ENCODE data around the gene SV2B. TPM values are rescaled to one million over a fixed set of nuclear protein-coding genes. Genes with fewer than 3 reads are reported as not detected.

SV2B gene
- total RNA-seq, 1 donor from 2014 or later: 1.6 TPM

- peaks cover 11 to 24% (median 13%) of the 10 kb centered on the region in 3 donors for H3K4me1 ChIP-seq (ENCODE audit: control insufficient read depth in 3 of 3, insufficient read depth in 3 of 3, low read length in 3 of 3)
- H3K9ac ChIP-seq (ENCODE audit: low read depth in 1 of 3, low read length in 3 of 3): no peak overlapping the region
- no peaks in the 10 kb centered on the region for H3K9me3 ChIP-seq (ENCODE audit: control insufficient read depth in 3 of 3, low read length in 3 of 3)
- H3K4me3 ChIP-seq (ENCODE audit: low read length in 3 of 3): no peak overlapping the region
- no peak overlapping the region for H3K27ac ChIP-seq (ENCODE audit: low read depth, low read length)
- peaks cover 0 to 7% (median 3%) of the 10 kb centered on the region in 3 donors for H3K27me3 ChIP-seq (ENCODE audit: control insufficient read depth in 3 of 3, insufficient read depth in 3 of 3, low read length in 3 of 3)
- no peaks in the 10 kb centered on the region for H3K36me3 ChIP-seq (ENCODE audit: control insufficient read depth in 3 of 3, insufficient read depth in 3 of 3, low read length in 3 of 3)
Measured at GRCh38 chr15:91117375-91117774, 17.3 kb downstream of the SV2B start.

- no peaks in the 10 kb centered on the region for H3K36me3 ChIP-seq (ENCODE audit: control insufficient read depth in 3 of 3, insufficient read depth in 3 of 3, low read length in 3 of 3)
- no peak overlapping the region for H3K9ac ChIP-seq (ENCODE audit: low read depth in 1 of 3, low read length in 3 of 3)
- no peak overlapping the region for H3K27ac ChIP-seq (ENCODE audit: low read depth, low read length)
- H3K4me3 ChIP-seq (ENCODE audit: low read length in 3 of 3): no peak overlapping the region
- H3K27me3 ChIP-seq (ENCODE audit: control insufficient read depth in 3 of 3, insufficient read depth in 3 of 3, low read length in 3 of 3): peaks cover 0 to 4% (median 0%) of the 10 kb centered on the region in 3 donors
- H3K9me3 ChIP-seq (ENCODE audit: control insufficient read depth in 3 of 3, low read length in 3 of 3): no peaks in the 10 kb centered on the region
- H3K4me1 ChIP-seq (ENCODE audit: control insufficient read depth in 3 of 3, insufficient read depth in 3 of 3, low read length in 3 of 3): peaks cover 11 to 24% (median 13%) of the 10 kb centered on the region in 3 donors
Measured at GRCh38 chr15:91118817-91119590, 18.9 kb downstream of the SV2B start.

GRCh38 chr15:91122296-91122695 is 22.2 kb downstream of the SV2B start:
- Histone ChIP-seq H3K9me3 (ENCODE audit: control insufficient read depth in 3 of 3, low read length in 3 of 3) (no peaks in the 10 kb centered on the region), H3K27me3 (ENCODE audit: control insufficient read depth in 3 of 3, insufficient read depth in 3 of 3, low read length in 3 of 3) (peaks cover 4 to 7% (median 5%) of the 10 kb centered on the region in 3 donors), H3K4me1 (ENCODE audit: control insufficient read depth in 3 of 3, insufficient read depth in 3 of 3, low read length in 3 of 3) (peaks cover 11 to 17% (median 13%) of the 10 kb centered on the region in 3 donors), H3K9ac (ENCODE audit: low read depth in 1 of 3, low read length in 3 of 3) (no peak overlapping the region), H3K27ac (ENCODE audit: low read depth, low read length) (no peak overlapping the region), H3K4me3 (ENCODE audit: low read length in 3 of 3) (no peak overlapping the region), H3K36me3 (ENCODE audit: control insufficient read depth in 3 of 3, insufficient read depth in 3 of 3, low read length in 3 of 3) (no peaks in the 10 kb centered on the region)

- H3K27ac ChIP-seq (ENCODE audit: low read depth, low read length): no peak overlapping the region
- H3K9me3 ChIP-seq (ENCODE audit: control insufficient read depth in 3 of 3, low read length in 3 of 3): no peaks in the 10 kb centered on the region
- peaks cover 6 to 14% (median 14%) of the 10 kb centered on the region in 3 donors for H3K27me3 ChIP-seq (ENCODE audit: control insufficient read depth in 3 of 3, insufficient read depth in 3 of 3, low read length in 3 of 3)
- no peaks in the 10 kb centered on the region for H3K4me1 ChIP-seq (ENCODE audit: control insufficient read depth in 3 of 3, insufficient read depth in 3 of 3, low read length in 3 of 3)
- no peak overlapping the region for H3K4me3 ChIP-seq (ENCODE audit: low read length in 3 of 3)
- H3K36me3 ChIP-seq (ENCODE audit: control insufficient read depth in 3 of 3, insufficient read depth in 3 of 3, low read length in 3 of 3): no peaks in the 10 kb centered on the region
- H3K9ac ChIP-seq (ENCODE audit: low read depth in 1 of 3, low read length in 3 of 3): no peak overlapping the region
Measured at GRCh38 chr15:91124132-91124531, 24.1 kb downstream of the SV2B start.

- peaks cover 11 to 18% (median 14%) of the 10 kb centered on the region in 3 donors for H3K27me3 ChIP-seq (ENCODE audit: control insufficient read depth in 3 of 3, insufficient read depth in 3 of 3, low read length in 3 of 3)
- H3K36me3 ChIP-seq (ENCODE audit: control insufficient read depth in 3 of 3, insufficient read depth in 3 of 3, low read length in 3 of 3): no peaks in the 10 kb centered on the region
Measured at GRCh38 chr15:91125162-91125561, 25.1 kb downstream of the SV2B start.

GRCh38 chr15:91126080-91126479 is 26.0 kb downstream of the SV2B start:
- Histone ChIP-seq H3K9me3 (ENCODE audit: control insufficient read depth in 3 of 3, low read length in 3 of 3) (no peaks in the 10 kb centered on the region), H3K4me3 (ENCODE audit: low read length in 3 of 3) (no peak overlapping the region), H3K27ac (ENCODE audit: low read depth, low read length) (no peak overlapping the region), H3K4me1 (ENCODE audit: control insufficient read depth in 3 of 3, insufficient read depth in 3 of 3, low read length in 3 of 3) (no peaks in the 10 kb centered on the region), H3K9ac (ENCODE audit: low read depth in 1 of 3, low read length in 3 of 3) (no peak overlapping the region), H3K27me3 (ENCODE audit: control insufficient read depth in 3 of 3, insufficient read depth in 3 of 3, low read length in 3 of 3) (peaks cover 11 to 18% (median 14%) of the 10 kb centered on the region in 3 donors), H3K36me3 (ENCODE audit: control insufficient read depth in 3 of 3, insufficient read depth in 3 of 3, low read length in 3 of 3) (no peaks in the 10 kb centered on the region)

More at GRCh38 chr15:91125162-91125561, 25.1 kb downstream of the SV2B start:
- Histone ChIP-seq H3K9ac (ENCODE audit: low read depth in 1 of 3, low read length in 3 of 3) (no peak overlapping the region), H3K4me1 (ENCODE audit: control insufficient read depth in 3 of 3, insufficient read depth in 3 of 3, low read length in 3 of 3) (no peaks in the 10 kb centered on the region), H3K4me3 (ENCODE audit: low read length in 3 of 3) (no peak overlapping the region), H3K27ac (ENCODE audit: low read depth, low read length) (no peak overlapping the region), H3K9me3 (ENCODE audit: control insufficient read depth in 3 of 3, low read length in 3 of 3) (no peaks in the 10 kb centered on the region)

GRCh38 chr15:91127236-91127955 is 27.3 kb downstream of the SV2B start:
- Histone ChIP-seq H3K4me3 (ENCODE audit: low read length in 3 of 3) (no peak overlapping the region), H3K9me3 (ENCODE audit: control insufficient read depth in 3 of 3, low read length in 3 of 3) (no peaks in the 10 kb centered on the region), H3K27me3 (ENCODE audit: control insufficient read depth in 3 of 3, insufficient read depth in 3 of 3, low read length in 3 of 3) (peaks cover 11 to 20% (median 14%) of the 10 kb centered on the region in 3 donors), H3K36me3 (ENCODE audit: control insufficient read depth in 3 of 3, insufficient read depth in 3 of 3, low read length in 3 of 3) (no peaks in the 10 kb centered on the region), H3K4me1 (ENCODE audit: control insufficient read depth in 3 of 3, insufficient read depth in 3 of 3, low read length in 3 of 3) (no peaks in the 10 kb centered on the region), H3K27ac (ENCODE audit: low read depth, low read length) (no peak overlapping the region), H3K9ac (ENCODE audit: low read depth in 1 of 3, low read length in 3 of 3) (no peak overlapping the region)

GRCh38 chr15:91128016-91128415 is 28.0 kb downstream of the SV2B start:
- H3K36me3 ChIP-seq (ENCODE audit: control insufficient read depth in 3 of 3, insufficient read depth in 3 of 3, low read length in 3 of 3): no peaks in the 10 kb centered on the region
- H3K4me1 ChIP-seq (ENCODE audit: control insufficient read depth in 3 of 3, insufficient read depth in 3 of 3, low read length in 3 of 3): no peaks in the 10 kb centered on the region
- H3K27ac ChIP-seq (ENCODE audit: low read depth, low read length): no peak overlapping the region
- H3K9me3 ChIP-seq (ENCODE audit: control insufficient read depth in 3 of 3, low read length in 3 of 3): no peaks in the 10 kb centered on the region
- H3K9ac ChIP-seq (ENCODE audit: low read depth in 1 of 3, low read length in 3 of 3): no peak overlapping the region
- no peak overlapping the region for H3K4me3 ChIP-seq (ENCODE audit: low read length in 3 of 3)
- H3K27me3 ChIP-seq (ENCODE audit: control insufficient read depth in 3 of 3, insufficient read depth in 3 of 3, low read length in 3 of 3): peaks cover 11 to 20% (median 16%) of the 10 kb centered on the region in 3 donors

GRCh38 chr15:91129436-91129835 is 29.4 kb downstream of the SV2B start:
- Histone ChIP-seq H3K9me3 (ENCODE audit: control insufficient read depth in 3 of 3, low read length in 3 of 3) (no peaks in the 10 kb centered on the region), H3K27ac (ENCODE audit: low read depth, low read length) (no peak overlapping the region), H3K36me3 (ENCODE audit: control insufficient read depth in 3 of 3, insufficient read depth in 3 of 3, low read length in 3 of 3) (no peaks in the 10 kb centered on the region), H3K27me3 (ENCODE audit: control insufficient read depth in 3 of 3, insufficient read depth in 3 of 3, low read length in 3 of 3) (peaks cover 11 to 20% (median 18%) of the 10 kb centered on the region in 3 donors), H3K4me1 (ENCODE audit: control insufficient read depth in 3 of 3, insufficient read depth in 3 of 3, low read length in 3 of 3) (no peaks in the 10 kb centered on the region), H3K4me3 (ENCODE audit: low read length in 3 of 3) (no peak overlapping the region), H3K9ac (ENCODE audit: low read depth in 1 of 3, low read length in 3 of 3) (no peak overlapping the region)

- Histone ChIP-seq H3K9me3 (ENCODE audit: control insufficient read depth in 3 of 3, low read length in 3 of 3) (no peaks in the 10 kb centered on the region), H3K27ac (ENCODE audit: low read depth, low read length) (no peak overlapping the region), H3K4me1 (ENCODE audit: control insufficient read depth in 3 of 3, insufficient read depth in 3 of 3, low read length in 3 of 3) (no peaks in the 10 kb centered on the region), H3K27me3 (ENCODE audit: control insufficient read depth in 3 of 3, insufficient read depth in 3 of 3, low read length in 3 of 3) (peaks cover 7 to 26% (median 21%) of the 10 kb centered on the region in 3 donors), H3K9ac (ENCODE audit: low read depth in 1 of 3, low read length in 3 of 3) (no peak overlapping the region), H3K36me3 (ENCODE audit: control insufficient read depth in 3 of 3, insufficient read depth in 3 of 3, low read length in 3 of 3) (no peaks in the 10 kb centered on the region), H3K4me3 (ENCODE audit: low read length in 3 of 3) (no peak overlapping the region)
Measured at GRCh38 chr15:91132079-91132478, 32.0 kb downstream of the SV2B start.

Data from skeletal muscle tissue (tissue), 4 donors.